Hematopoietic multipotent progenitor cell treated with erythropoietin and hydrocortisone succinate and interleukin-3 and kit ligand, for 15 days (in vitro differentiated cells): ENCODE results near the gene SIGLEC12.
A peak's percentile ranks its signal among the peaks of the same experiment; 100 is the strongest.

Experiments used
- DNase-seq: peaks from one replicate; pipeline ENCODE4 v3.0.0-alpha.2; 2015; ENCODE audit warnings: low spot score

The SIGLEC12 gene

GRCh38 chr19:51501594-51502263 lies at the start of gene SIGLEC12:
Gene SIGLEC12, minus strand, starts transcription at chr19:51501800. Its CDS starts 67 bp downstream, at chr19:51501733.
- DNase-seq = no peak

- DNase-seq = no peak
Observed at GRCh38 chr19:51550848-51551672, 49.5 kb upstream of the SIGLEC12 start.

- peak; percentile 56 for DNase-seq
Observed at GRCh38 chr19:51549533-51550324, 48.1 kb upstream of the SIGLEC12 start.

GRCh38 chr19:51548891-51549305 lies 47.3 kb upstream of the SIGLEC12 start:
- no peak for DNase-seq

GRCh38 chr19:51548213-51548651 lies 46.6 kb upstream of the SIGLEC12 start:
- no peak for DNase-seq

- DNase-seq = peak; percentile 92
Observed at GRCh38 chr19:51547397-51548212, 46.0 kb upstream of the SIGLEC12 start.

- DNase-seq = peak; percentile 98
Observed at GRCh38 chr19:51546650-51547396, 45.2 kb upstream of the SIGLEC12 start.

GRCh38 chr19:51546107-51546649 lies 44.6 kb upstream of the SIGLEC12 start:
- DNase-seq = no peak

GRCh38 chr19:51544038-51544437 lies 42.4 kb upstream of the SIGLEC12 start:
- DNase-seq = no peak

- no peak for DNase-seq
Observed at GRCh38 chr19:51542699-51543098, 41.1 kb upstream of the SIGLEC12 start.

- peak; percentile 35 for DNase-seq
Observed at GRCh38 chr19:51541458-51542357, 40.1 kb upstream of the SIGLEC12 start.

GRCh38 chr19:51539821-51540366 lies 38.3 kb upstream of the SIGLEC12 start:
- no peak for DNase-seq

- DNase-seq = no peak
Observed at GRCh38 chr19:51535535-51535934, 33.9 kb upstream of the SIGLEC12 start.

- no peak for DNase-seq
Observed at GRCh38 chr19:51531349-51532315, 30.0 kb upstream of the SIGLEC12 start, which contains the start of gene SIGLEC6. Gene SIGLEC6, minus strand, starts transcription at chr19:51531670. Its CDS starts 22 bp downstream, at chr19:51531648.

- DNase-seq = no peak
Observed at GRCh38 chr19:51530616-51531015, 29.0 kb upstream of the SIGLEC12 start.

GRCh38 chr19:51529301-51529700 lies 27.7 kb upstream of the SIGLEC12 start:
- no peak for DNase-seq

- DNase-seq = peak; percentile 39
Observed at GRCh38 chr19:51525651-51526050, 24.1 kb upstream of the SIGLEC12 start.
